Measurements from ENCODE around the gene PRR23E.

GRCh38 chr3:127206154-127206553 lies 13.2 kb downstream of the PRR23E start:
- TF ChIP-seq, protein P1, sequence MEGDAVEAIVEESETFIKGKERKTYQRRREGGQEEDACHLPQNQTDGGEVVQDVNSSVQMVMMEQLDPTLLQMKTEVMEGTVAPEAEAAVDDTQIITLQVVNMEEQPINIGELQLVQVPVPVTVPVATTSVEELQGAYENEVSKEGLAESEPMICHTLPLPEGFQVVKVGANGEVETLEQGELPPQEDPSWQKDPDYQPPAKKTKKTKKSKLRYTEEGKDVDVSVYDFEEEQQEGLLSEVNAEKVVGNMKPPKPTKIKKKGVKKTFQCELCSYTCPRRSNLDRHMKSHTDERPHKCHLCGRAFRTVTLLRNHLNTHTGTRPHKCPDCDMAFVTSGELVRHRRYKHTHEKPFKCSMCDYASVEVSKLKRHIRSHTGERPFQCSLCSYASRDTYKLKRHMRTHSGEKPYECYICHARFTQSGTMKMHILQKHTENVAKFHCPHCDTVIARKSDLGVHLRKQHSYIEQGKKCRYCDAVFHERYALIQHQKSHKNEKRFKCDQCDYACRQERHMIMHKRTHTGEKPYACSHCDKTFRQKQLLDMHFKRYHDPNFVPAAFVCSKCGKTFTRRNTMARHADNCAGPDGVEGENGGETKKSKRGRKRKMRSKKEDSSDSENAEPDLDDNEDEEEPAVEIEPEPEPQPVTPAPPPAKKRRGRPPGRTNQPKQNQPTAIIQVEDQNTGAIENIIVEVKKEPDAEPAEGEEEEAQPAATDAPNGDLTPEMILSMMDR (IDR thresholded peaks at IDR 0.05), result no peak
- TF ChIP-seq POLR2A (IDR thresholded peaks at IDR 0.05), result no peak
